Loucy (cell line): ENCODE measurements around the gene PPP4R3A.

ENCODE experiments used
- CTCF ChIP-seq: fragments of 200-600 bp; sonication (generic); conservative IDR thresholded peaks from 2 replicates; pipeline ENCODE4 v1.5.1; 2014; ENCODE audit warnings: mild to moderate bottlenecking, antibody characterized with exemption, low read length
- EZH2phosphoT487 ChIP-seq: fragments of 200-600 bp; IDR thresholded peaks from 2 replicates; pipeline ENCODE4 v1.6.1; 2018; ENCODE audit warnings: antibody characterized with exemption, mild to moderate bottlenecking, moderate library complexity, borderline replicate concordance

GRCh38 chr14:91501951-91502930 is 7.9 kb downstream of the PPP4R3A start:
- TF ChIP-seq CTCF, result no peak
- TF ChIP-seq EZH2phosphoT487, result no peak
